Measurements from ENCODE around the gene ALKBH6. TPM values are rescaled to one million over a fixed set of nuclear protein-coding genes. Genes with fewer than 3 reads are reported as not detected.
A peak's percentile ranks its signal among the peaks of the same experiment; 100 is the strongest.

The ALKBH6 gene
- total RNA-seq (2021; fragmentation: NEBNext Ultra II Directional; extraction: Animal tissue kit (Norgen Biotek cat#: 25700)), result 19.2 and 24.8 TPM in 2 replicates
- polyA plus RNA-seq (2011; rRNA removed), result 33.3 and 51.2 TPM in 2 replicates
- 40.1 TPM for polyA plus RNA-seq (2011; cell fraction: cytosol; rRNA removed)
- polyA plus RNA-seq (2011; cell fraction: nucleus; rRNA removed), result 73.1 TPM
- 28.3 to 46.2 TPM (median 30.6 TPM) in 4 replicates for polyA plus RNA-seq (2012, experiment 1 of 2)
- 32.6 TPM for polyA plus RNA-seq (2012, experiment 2 of 2)
- polyA plus RNA-seq (2013, experiment 1 of 2), result 33.6 TPM
- polyA plus RNA-seq (2013, experiment 2 of 2), result 32.8 TPM
- polyA minus RNA-seq (2011; rRNA and poly(A)+ RNA removed), result 8.4 and 8.6 TPM in 2 replicates
- polyA minus RNA-seq (2011; cell fraction: cytosol; rRNA and poly(A)+ RNA removed), result 7.9 TPM
- polyA minus RNA-seq (2011; cell fraction: nucleus; rRNA and poly(A)+ RNA removed), result 17.7 TPM
- long read RNA-seq, experiment 1, transcript ALKBH6-202 (7 exons, 973 nt), result major isoform, 6 of 20 reads
- long read RNA-seq, experiment 1, partial matches to known transcripts, result 8 of 20 reads
- long read RNA-seq, experiment 1, other reads (novel, unspliced or antisense), result 5 of 20 reads
- long read RNA-seq, experiment 2, result 0 reads

DNA sequence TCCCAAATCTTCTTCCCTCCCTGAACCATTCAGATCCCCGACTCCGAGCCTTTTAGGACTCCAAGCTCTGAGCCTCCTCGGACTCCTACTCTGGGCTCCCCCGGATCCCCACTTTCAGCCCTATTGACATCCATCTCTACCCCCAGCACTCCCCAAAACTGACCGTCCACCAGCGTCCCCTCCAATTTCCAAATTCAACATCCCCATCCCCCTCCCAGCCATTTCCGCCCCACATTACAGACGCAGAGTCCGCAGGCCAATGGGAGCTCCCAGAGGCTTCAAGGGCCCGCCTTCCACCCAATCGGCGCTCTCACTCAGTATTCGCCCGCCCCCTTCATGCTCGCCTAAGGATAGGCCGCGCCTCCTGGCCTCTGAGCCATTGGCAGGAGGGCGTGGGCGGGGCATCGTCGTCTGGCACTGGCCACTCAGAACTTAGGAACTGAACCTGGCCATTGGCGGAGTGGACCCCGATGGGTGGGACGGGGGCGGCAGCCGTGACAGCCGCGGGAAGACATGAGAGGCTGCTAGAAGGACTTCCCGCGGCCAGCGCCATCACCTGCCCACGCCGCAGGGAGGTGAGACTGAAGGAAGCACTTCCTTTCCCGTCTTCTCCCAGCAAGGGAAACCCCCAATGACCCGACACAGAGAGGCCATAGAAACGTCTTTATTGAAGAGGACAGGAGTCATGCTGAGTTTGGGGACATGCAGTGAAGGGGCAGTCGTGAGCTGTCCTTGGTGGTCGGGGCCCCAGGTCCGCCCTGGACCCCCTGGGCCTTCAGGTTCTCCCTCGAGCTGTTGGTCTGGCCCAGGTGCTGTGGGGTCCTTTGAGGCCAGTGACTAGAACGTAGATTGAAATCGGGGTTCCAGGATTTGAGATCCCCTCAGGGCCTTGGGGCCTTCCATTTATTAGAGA is at the start of gene ALKBH6:
Gene ALKBH6 (minus strand): TSS at position 202 of the 913 bp plus-strand sequence. CDS start 816 bp downstream, outside the sequence.
- no peak within 1 kb of the TSS for H4K5ac ChIP-seq (ENCODE audit: insufficient read length, low read depth, low read length)
- peak within 1 kb of the TSS; percentile 70 to 94 (median 88) for H3K4me3 ChIP-seq (ENCODE audit: extremely low read depth in 1 of 4, insufficient read depth in 2 of 4, low read depth in 3 of 4, low read length in 4 of 4)
- H2BK120ac ChIP-seq (replicated peaks; ENCODE audit: low read depth, low read length), result no peak within 1 kb of the TSS
- FAIRE-seq, result peak; percentile 62
- peaks cover 0 to 8% (median 4%) of the 10 kb centered on the region in 4 experiments; a peak in 5 of 7 replicates for H3K4me1 ChIP-seq (replicated peaks in 1 of 4; ENCODE audit: control insufficient read depth in 3 of 4, insufficient read depth in 4 of 4, low read length in 3 of 4)
- no peaks in the 10 kb centered on the region for H3K79me1 ChIP-seq (ENCODE audit: low read depth, low read length)
- no peaks in the 10 kb centered on the region for H3K27me3 ChIP-seq (replicated peaks in 1 of 4; ENCODE audit: control insufficient read depth in 3 of 4, extremely low read depth in 1 of 4, insufficient read depth in 3 of 4, low read length in 3 of 4)
- peak within 1 kb of the TSS; percentile 52; the same call in 1 of the 2 replicates for H2BK5ac ChIP-seq (ENCODE audit: low read depth, low read length)
- DNase-seq (ENCODE audit: low read depth in 1 of 2, low spot score in 2 of 2), result peak; percentile 96 to 97
- no peak within 1 kb of the TSS for H3K27ac ChIP-seq (ENCODE audit: low read depth, low read length)
- POLR2A ChIA-PET (ENCODE audit: partially characterized antibody), result interaction anchor here (0.8 to 1.7 kb wide), 9 partner anchors 9 to 269 kb away, joined by 3 to 7 read pairs (median 4); partner anchors contain the start of genes PSENEN, THAP8, U2AF1L4 and WDR62
- H3K18ac ChIP-seq (ENCODE audit: extremely low read depth, low read length), result peak within 1 kb of the TSS; percentile 78
- H2BK20ac ChIP-seq (ENCODE audit: low read length), result no peak within 1 kb of the TSS
- WGBS, 2 experiments (ENCODE audit: extremely low coverage in 1 of 2, insufficient coverage in 1 of 2, insufficient read length in 1 of 2, insufficient replicate concordance in 2 of 2, low coverage in 1 of 2, low lambda C conversion rate in 2 of 2, missing lambda C conversion rate in 1 of 2), result 3% methylated on average over 40 of the region's 42 CpGs; no CpG with 5 or more reads in 1 of the 2 experiments
- H3K23ac ChIP-seq (ENCODE audit: insufficient read length), result no peak within 1 kb of the TSS
- CTCF ChIA-PET (ENCODE audit: partially characterized antibody), result interaction anchor here (0.9 kb wide), 3 partner anchors 23 to 37 kb away, joined by 3 to 4 read pairs (median 3); no protein-coding TSS in a partner anchor
- H3K9me3 ChIP-seq (ENCODE audit: insufficient read depth in 2 of 2, low read depth in 1 of 2, low read length in 1 of 2), result no peaks in the 10 kb centered on the region
- H3K56ac ChIP-seq (replicated peaks; ENCODE audit: insufficient read length, low read depth, low read length), result peak within 1 kb of the TSS; percentile 85
- H3K4me2 ChIP-seq (ENCODE audit: insufficient read depth in 1 of 2, low read depth in 2 of 2, low read length in 2 of 2), result peak within 1 kb of the TSS; percentile 73 to 76
- H4K8ac ChIP-seq (ENCODE audit: extremely low read depth, insufficient read depth, low read length), result no peak within 1 kb of the TSS
- H4K91ac ChIP-seq (replicated peaks; ENCODE audit: insufficient read length, low read length), result peak within 1 kb of the TSS; percentile 5
- H3K14ac ChIP-seq (ENCODE audit: insufficient read length), result no peak within 1 kb of the TSS
- H2AFZ ChIP-seq (ENCODE audit: low read length), result peak within 1 kb of the TSS; percentile 59; the same call in 1 of the 2 replicates
- H4K20me1 ChIP-seq (replicated peaks in 1 of 2; ENCODE audit: control insufficient read depth in 1 of 2, insufficient read depth in 2 of 2, low read length in 2 of 2), result peaks cover 0 to 2% of the 10 kb centered on the region in 2 experiments
- H3K79me2 ChIP-seq (ENCODE audit: control insufficient read depth in 1 of 2, insufficient read depth in 2 of 2, low read length in 2 of 2), result peaks cover 0 to 7% of the 10 kb centered on the region in 2 experiments; a peak in 1 of 4 replicates
- H3K36me3 ChIP-seq (ENCODE audit: control insufficient read depth in 2 of 4, insufficient read depth in 4 of 4, low read length in 3 of 4), result peaks cover 0 to 10% (median 0%) of the 10 kb centered on the region in 4 experiments; a peak in 4 of 8 replicates
- H3K4ac ChIP-seq (replicated peaks; ENCODE audit: insufficient read length, low read depth, low read length), result peak within 1 kb of the TSS; percentile 11
- peak within 1 kb of the TSS; percentile 60; the same call in 1 of the 2 replicates for H2BK12ac ChIP-seq (ENCODE audit: low read depth, low read length)
- peak within 1 kb of the TSS; percentile 9 to 80 (median 46) for H3K9ac ChIP-seq (replicated peaks in 1 of 4; ENCODE audit: extremely low read depth in 1 of 4, low read depth in 3 of 4, low read length in 3 of 4)
- peak within 1 kb of the TSS; percentile 49; the same call in 1 of the 2 replicates for H2BK15ac ChIP-seq (ENCODE audit: low read length)
- H3K23me2 ChIP-seq (ENCODE audit: low read depth, low read length), result peaks cover 11% of the 10 kb centered on the region
- H2AK5ac ChIP-seq (ENCODE audit: low read depth, low read length), result 0 out of 2 replicates have a peak within 1 kb of the TSS, but pooled peaks have one; percentile 88
- TF ChIP-seq EGR1 (IDR thresholded peaks at IDR 0.05; ENCODE audit: borderline replicate concordance, low read depth, low read length) (peak; percentile 88; the same call in 1 of the 2 replicates), PHF8 (conservative IDR thresholded peaks at IDR 0.05; ENCODE audit: low read depth, low read length) (peak; percentile 25; the same call in 1 of the 2 replicates), SP4 (IDR thresholded peaks at IDR 0.05; ENCODE audit: low read length) (peak; percentile 84; the same call in 1 of the 2 replicates)
- TF ChIP-seq, protein P1, sequence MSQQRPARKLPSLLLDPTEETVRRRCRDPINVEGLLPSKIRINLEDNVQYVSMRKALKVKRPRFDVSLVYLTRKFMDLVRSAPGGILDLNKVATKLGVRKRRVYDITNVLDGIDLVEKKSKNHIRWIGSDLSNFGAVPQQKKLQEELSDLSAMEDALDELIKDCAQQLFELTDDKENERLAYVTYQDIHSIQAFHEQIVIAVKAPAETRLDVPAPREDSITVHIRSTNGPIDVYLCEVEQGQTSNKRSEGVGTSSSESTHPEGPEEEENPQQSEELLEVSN (IDR thresholded peaks at IDR 0.05), result 0 out of 2 replicates have a peak, but pooled peaks have one; percentile 20
- TF ChIP-seq, protein P2, sequence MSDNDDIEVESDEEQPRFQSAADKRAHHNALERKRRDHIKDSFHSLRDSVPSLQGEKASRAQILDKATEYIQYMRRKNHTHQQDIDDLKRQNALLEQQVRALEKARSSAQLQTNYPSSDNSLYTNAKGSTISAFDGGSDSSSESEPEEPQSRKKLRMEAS (IDR thresholded peaks at IDR 0.05), result peak; percentile 54
